NCI-H187 (cell line): ENCODE measurements around the gene TMEM255A.

Experiments used
- DNase-seq, 2 experiments: peaks; one replicate each; lab custom pipeline; 2025; lab: John Stamatoyannopoulos, UW

Gene TMEM255A

DNA sequence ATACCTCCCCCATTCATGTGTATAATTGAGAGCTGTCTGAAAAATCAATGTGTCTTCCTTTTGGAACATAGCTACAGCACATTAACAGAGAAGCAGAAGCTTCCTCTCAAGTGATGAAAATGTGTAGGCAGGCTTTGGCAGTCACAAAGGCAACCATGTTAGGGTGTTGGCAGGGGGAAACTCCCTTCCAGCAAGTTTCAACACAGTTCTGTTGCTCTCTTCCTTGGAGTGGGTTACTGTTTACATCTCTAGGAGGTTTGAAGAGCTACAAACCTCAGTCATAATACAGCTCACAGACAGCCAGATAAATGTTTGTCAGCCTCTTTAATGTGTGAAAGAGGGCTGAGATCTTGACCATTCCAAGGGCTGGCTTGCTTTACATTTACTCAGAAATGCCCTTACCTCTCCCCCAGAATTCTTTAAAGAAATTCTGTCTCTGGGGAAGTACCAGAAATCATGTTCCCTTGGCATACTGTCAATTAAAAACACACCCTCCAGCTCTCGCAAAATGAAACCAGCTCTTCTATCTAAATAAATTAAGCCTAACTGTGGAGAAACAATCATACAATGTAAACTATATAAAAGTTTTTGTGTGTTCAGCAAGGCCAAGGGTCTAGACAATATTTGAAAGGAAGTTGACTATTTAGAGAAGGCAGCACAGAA is 41.8 kb downstream of the TMEM255A start:
- no peak for DNase-seq

DNA sequence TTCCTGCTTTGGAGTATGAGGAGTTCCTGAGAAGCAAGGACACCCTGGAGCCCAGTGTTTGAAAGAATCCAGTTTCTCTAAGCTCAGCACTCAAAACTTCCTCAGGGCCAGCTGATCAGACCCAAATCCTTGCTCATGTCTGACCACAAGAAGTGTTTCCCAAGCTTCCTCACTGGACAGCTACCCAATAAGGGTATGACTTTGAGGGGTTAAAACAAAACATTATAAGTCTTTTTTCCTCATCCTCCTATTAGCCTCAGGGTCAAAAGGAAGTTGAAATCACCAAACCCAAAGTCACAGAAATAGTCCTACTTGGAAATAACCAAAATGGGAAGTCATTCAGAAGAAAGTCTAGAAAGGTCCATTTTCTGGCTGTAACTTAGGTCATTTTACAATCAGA is 46.9 kb downstream of the TMEM255A start:
- DNase-seq: no peak

DNA sequence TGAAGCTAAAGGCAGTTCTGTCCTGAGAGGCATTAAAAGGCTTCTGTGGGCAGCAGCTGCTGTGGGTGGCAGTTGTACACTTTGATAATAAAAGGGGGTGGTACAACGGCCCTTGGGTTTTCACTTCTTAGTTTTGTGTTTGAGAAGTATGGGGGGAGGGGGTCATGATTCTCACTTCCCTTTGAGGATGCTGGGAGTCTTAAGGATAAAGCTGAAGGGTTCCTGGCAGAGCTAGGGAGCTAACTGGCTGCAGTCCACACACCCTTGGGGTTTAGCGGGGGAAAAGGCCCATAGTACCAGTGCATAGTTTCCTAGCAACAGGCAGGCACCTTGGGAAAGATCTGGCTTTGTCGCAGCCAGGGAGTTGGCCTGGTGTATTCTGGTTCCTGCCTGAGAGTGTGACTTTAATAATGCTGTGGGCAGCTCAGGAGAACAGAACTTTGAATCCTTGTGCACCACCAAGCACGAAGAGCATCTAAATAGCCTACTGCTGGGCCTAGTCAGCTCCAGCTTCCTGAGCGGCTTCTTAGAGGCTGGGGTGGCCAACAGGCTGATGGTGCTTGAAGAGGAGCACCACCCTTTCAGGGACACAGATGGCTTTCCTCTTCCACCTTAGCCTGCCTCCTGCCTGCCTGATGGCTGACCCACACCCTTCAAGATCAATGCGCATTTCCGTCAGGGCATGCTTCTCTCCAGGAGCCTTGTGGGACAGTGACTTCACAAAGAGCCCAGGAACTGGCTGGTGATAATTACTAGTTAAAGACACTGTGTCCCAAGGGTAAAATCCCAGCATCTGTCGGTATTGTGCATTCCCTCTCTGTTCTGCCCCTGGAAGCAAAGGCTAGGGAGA is 48.2 kb downstream of the TMEM255A start:
- no peak for DNase-seq

DNA sequence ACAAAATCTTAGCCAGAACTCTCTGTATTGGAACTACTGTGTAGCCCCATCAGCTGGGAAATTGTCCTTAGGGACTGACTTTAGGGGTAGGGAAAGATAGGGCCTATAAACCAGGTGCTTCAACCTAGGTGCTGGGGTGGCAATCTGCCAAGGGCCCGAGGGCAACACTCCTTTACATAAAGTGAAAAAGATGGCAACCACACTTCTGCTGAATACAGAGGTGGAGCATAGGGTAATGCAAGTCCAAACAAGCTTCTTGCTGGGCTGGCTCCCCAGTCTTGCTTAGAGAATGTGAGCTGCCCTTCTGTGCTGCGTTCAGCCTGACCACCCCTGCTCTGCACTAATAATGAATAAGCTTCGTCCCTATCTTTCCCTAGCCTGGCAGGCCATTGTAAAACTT is 50.9 kb downstream of the TMEM255A start:
- no peak for DNase-seq

DNA sequence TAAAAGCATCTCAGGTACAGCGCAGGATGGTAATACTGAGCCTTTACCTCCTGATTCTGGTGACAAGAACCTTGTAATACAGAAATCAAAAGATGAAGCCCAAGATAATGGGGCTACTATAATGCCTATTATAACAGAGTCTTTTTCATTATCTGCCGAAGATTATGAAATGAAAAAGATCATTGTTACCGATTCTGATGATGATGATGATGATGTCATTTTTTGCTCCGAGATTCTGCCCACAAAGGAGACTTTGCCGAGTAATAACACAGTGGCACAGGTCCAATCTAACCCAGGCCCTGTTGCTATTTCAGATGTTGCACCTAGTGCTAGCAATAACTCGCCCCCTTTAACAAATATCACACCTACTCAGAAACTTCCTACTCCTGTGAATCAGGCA is 57.5 kb downstream of the TMEM255A start:
- no peak for DNase-seq

DNA sequence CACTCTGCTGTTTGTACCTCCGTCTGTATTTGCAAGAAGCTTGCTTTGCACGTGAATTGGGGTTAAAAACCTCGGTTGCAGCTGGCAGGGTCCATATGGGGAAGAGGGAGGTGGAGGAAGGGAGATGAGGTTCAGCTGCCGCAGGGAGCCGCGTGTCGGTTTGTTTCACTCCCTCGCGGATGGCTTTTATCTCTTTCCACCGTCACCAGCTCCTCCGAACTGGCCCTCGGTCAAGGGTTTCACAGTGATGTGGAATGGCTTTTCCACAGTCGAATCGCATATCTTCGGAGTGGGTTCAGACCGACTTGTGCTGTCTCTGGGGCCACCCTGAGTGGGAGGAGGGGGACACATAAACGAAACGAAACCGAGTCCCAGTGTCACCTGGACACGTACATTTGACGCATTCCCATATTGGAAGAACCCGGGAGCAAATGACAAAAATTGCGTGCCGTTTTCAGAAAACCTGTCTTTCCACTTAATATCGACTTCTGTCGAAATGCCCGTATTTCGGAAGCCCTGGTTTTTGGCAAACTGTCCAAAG is 59.7 kb downstream of the TMEM255A start:
- DNase-seq: no peak

DNA sequence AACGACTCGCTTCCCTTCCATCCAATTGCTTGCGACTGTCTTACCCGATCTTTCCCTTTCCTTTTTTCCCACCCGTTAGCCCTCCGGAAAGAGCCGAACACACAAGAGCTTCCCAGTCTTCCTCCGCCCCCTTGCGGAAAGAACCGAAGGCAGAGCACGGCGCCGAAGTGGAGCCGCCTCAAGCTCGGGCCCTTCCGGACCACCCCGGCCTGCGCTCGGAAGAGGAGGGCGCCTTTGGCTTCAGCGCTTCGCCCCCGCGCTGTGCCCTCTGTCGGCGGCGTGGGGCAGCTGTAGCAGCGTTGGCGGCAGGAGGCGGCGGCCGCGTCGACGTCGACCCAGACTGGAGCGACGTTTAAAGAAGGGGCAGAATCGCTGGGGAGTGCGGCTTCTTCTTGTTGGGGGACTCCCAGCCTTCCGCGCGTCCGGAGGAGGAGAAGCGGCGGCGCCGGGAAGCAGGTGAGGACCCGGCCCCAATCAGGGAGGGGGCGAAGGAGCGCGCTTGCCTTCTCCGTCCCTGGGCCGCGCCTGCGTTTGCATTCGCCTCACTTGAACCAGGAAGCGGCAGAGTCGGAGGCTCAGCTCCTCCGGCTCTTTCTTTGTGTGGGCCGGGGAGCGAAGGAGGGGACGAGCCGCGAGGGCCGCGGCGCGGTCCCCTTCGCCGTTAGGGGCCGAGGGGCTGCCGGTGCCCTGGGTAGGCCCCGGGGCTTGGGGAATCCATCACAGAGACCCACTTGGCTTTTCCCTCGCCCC is 60.6 kb downstream of the TMEM255A start, which contains the start of gene ZBTB33:
ZBTB33 (plus strand) TSS at position 291 of the 750 bp plus-strand sequence. CDS start 2,604 bp downstream, outside the sequence.
- DNase-seq: peak; percentile 82 to 94

DNA sequence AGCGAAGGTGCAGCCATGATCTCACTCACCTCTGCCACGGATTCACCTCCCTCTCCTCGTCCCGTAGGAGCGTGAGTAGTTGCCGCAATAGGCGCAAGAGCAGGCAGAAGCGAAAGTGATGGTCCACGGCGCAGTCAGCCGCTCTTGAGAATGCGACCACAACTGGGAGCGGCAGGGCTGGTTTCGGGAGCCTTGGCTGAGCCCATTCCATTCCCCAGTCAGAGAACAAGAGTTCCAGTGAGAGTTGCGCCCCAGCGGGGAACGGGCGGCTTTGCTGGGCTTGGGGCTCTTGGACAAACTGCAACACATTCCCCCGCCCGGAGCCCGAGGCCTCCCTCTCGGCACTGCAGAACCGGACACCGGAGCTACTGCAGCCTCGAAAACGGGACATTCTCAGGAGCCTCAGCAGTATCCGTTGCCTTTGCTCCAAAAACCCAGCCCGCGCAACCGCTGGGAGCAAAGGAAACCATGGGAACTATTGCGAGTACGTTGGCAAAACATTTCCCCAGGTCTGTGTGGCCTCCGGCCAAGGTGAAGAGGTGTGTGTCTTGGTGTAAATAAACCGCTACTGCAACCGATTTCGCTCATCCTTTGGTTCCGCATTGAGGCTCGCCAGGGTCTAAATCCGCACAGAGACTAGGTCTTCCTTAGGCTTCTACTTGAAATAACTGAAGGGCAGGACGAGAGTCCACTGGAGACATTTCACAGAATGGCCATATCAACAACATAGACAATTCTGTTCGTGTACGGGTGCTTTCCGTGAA is 66.3 kb downstream of the TMEM255A start:
- DNase-seq: peak; percentile 61 to 71

DNA sequence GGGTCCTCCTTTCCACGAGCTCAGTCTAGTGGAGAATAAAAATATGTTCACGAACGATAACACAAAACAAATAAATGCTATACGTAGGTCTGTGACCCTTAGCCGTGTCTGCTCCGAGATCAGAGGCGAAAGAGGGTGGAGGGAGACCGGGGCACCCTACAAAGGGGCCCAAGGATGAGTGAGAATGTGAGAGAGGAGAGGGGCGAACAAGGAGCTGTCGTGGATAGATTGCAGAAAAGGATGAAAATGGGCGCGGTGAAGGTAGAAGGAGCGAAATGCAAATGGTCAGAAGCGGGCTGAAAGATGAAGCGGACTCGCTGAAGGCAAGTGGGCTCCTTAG is 66.9 kb downstream of the TMEM255A start:
- no peak for DNase-seq

DNA sequence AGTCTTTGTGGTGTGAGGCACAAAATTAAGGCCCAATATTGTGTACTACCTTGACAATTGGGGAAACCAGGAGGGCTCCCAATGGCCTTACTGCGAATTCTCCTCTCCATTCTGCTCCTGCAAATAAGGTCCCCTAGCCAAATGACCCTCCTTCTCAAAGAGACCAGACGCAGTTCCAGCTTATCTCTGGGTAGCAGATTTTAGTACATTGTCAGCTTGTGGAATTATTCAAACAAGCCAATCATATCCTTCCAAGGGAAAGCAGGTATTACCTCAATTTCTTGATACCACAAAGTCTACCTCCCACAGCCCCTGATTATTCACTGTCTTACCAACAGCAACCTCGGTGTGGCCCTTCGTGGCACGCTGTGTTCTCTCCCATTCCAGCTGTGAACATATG is 68.4 kb downstream of the TMEM255A start:
- DNase-seq: no peak

DNA sequence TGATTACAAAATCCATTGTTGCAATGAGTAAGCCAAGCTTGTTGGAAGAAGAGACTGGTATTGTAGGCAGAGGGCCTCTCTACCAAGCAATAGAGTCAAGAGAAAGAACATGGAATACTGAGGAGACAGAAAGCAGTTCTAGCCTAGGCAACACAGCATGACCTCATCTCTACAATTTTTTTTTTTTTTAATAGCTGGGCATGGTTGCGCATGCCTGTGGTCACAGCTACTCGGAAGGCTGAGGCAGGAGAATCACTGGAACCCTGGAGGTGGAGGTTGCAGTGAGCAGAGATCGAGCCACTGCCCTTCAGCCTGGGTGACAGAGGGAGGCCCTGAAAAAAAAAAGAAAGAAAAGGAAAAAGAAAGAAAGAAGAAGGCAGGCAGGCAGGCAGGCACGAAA is 72.3 kb downstream of the TMEM255A start:
- DNase-seq: no peak

DNA sequence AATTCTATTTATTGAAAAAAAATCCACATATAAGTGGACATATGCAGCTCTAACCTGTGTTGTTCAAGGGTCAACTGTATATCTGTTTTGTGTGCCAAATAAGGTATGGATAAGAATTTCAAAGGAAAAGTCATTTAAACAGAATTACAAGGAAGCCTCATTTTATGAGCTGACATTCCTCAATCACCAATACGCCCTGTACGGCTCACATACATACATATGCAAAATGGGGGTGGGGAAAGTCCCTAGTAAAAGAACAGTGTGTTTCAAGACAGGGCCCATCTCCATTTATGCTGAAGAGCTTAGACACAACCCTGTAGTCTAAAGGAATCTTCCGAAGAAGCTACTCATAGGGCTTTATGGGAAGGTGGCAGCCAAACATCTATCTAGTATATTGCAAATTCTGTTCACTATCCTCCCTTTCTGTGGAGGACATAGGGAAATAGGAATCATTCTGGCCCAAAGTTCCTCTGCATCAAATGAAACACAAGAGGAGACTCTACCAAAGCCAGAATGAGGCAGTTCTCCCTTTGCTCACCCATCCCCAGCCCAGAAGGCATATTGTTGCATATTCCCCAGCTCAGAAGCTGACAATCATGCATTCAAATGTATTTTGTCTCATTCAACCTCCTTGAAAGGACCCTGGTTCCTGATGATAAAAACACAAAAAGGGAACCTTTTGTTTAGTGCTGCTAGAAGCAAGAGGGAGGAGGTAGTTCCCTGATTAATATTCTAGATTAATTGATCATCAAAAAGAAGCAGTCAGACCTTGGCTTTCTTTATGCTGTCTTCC is 74.4 kb downstream of the TMEM255A start:
- no peak for DNase-seq

DNA sequence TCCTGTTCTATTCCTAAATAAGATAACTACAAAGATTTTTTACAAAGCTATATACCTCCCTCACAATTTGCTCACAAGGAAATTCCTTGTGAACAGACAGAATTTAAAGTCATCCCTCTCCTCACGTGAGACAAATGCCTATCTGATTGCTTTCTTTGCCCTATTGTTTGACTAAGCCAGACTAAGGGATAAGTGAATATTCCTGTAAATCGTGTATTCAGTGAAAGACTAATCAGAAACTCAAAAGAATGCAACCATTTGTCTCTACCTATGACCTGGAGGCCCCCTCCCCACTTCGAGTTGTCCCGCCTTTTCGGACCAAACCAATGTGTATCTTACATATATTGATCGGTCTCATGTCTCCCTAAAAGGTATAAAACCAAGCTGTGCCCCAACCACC is 76.0 kb downstream of the TMEM255A start:
- DNase-seq: no peak

DNA sequence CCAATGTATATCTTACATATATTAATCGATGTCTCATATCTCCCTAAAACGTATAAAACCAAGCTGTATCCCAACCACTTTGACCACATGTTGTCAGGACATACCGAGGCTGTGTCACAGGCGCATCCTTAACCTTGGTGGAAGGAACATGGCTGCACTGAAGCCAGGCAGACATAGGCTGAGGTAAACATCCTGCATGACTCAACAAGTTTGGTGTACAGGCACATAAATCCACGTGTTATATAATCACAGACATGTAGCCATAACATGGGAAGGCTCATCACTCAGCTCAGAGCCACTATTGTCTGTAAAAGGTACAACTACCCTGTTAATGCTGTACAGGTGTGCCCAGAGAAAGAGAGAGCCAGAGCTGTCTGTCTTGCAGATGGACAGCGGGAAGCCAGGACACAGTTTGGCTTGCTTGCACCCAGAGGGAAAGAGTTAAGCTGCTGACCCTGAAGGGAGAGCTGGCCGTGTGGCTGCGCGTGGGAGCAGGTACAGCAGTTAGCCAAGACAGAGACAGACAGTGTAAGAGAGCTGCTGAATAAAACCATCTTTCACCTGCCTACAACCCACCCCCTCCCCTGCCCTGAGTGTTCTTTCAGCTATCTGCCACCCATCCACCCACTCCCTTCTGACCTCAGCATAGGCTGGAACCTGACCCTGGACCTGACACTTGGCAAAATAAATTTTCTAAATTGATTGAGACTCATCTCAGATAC is 82.9 kb downstream of the TMEM255A start:
- DNase-seq: no peak

DNA sequence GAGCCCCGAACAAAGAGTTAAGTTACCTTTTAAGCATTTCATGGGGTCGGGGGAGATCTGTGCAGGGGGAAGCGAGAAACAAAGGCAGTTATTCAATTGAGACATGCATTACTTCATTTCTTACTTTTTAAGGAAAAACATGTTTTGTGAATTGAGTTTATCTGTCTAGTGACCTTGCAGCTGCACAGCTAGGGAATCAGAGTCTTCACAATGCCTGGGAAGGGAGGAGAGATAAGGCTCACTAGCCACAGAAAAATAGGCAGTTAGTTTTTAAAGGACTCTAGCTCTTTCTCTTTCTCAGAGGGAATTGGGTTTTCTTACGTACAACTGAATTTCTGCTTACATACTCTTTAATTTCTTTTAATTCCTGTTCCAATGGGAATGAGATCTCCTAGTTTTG is 86.9 kb downstream of the TMEM255A start:
- DNase-seq: no peak

DNA sequence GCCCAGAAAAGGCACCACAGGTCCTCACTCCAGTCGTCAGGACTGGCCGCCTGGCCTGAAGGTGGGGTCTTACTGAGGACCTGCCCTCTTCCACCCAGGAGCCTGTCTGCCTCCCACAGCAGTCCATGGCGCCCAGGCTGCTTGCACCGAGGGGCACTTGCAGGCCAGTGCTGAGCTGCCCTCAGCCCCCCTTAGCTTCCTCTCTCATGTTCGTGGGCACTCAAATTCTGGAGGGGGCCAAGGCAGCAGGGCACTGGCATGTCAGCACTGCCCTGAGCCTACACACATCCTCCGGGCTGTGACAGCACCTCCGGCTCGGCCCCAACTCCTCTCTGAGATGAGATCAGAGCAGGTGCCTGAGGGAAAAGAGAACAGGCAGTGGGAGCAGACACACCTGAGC is 87.9 kb downstream of the TMEM255A start:
- no peak for DNase-seq

DNA sequence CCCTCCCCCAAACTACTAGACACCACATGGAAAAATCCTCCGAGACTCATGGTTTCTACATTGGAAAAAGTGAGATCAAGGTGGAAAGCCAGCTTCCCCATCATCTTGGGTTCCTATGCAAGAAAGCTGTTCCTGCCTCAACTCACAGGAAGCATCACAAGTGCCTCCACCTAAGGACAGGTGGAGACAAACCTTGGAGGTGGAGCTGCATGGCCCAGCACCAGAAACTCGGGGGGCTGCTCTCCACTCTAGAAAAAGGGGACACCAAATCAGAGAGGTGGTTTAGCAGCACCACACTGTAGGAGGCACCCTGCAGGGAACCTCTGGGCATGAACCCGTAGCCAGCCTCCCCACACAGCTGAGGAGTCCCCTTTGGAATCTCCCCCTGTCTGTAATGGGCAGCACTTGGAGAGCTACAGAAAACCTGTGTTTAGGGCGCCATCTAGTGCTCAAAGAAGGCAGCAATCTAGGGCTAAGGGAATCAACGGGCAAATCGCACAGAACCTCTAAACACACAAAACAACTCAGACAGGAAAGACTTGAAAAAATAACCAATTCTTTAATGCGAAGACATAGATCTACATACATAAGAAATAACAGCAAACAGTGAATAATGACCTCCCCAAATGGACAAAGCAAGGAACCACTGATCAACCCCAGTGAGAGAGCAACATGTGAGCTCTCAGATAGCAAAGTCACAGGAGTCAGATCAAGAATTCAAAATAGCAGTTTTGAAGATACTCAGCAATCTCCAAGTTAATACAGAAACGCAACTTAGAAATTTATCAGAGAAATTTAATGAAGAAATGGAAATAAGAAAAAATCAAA is 97.6 kb downstream of the TMEM255A start:
- peak; percentile 7 to 9 for DNase-seq
